ENCODE data around the gene OBSL1. TPM values are rescaled to one million over a fixed set of nuclear protein-coding genes. Genes with fewer than 3 reads are reported as not detected.

The OBSL1 gene
- total RNA-seq, 6 experiments from 2014 or later = 60.0 to 85.2 (median 65.8) TPM

DNA sequence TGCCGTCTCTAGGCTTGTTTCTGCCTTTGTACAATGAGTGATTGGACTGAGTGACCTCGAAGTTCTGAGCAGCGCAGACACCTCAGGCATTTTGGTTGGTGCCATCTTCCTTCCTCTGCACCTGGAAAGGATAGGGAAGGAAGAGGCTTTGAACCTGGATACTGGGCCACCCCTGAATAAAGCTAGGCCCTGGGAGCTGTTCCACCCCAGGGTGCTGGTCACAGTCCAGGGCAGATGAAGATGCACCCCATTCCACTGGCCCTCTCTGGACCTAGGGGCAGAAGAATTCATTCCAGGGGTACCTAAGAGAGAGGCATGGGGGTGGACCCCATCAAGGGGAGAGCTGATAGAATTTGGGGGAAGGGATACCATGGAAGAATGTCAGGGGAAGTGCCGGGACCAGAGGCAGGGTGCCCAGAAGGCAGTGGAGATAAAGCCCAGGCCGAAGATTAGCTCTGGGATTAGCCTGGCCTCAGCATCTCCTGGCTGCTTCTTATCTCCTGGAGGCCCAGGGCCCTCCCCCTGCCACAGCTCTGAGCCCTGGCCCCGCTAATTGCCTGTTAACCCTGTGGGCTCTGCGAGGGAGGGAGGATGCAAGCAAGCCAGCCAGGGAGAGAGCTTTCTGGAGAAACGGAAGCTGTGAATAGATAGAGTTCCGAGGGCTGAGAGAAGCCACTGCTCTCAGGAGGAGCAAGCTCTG lies 45.7 kb downstream of the OBSL1 start:
- Mint-ChIP-seq H3K36me3 (ENCODE audit: low read depth) (no peaks in the 10 kb centered on the region), H3K4me3 (no peak overlapping the region), H3K4me1 (ENCODE audit: low read depth) (peaks cover 20% of the 10 kb centered on the region), H3K27ac (no peak overlapping the region), H3K27me3 (ENCODE audit: insufficient read depth) (peaks cover 21% of the 10 kb centered on the region), H3K9me3 (no peaks in the 10 kb centered on the region)
- no peak for DNase-seq
- TF ChIP-seq, protein P1, sequence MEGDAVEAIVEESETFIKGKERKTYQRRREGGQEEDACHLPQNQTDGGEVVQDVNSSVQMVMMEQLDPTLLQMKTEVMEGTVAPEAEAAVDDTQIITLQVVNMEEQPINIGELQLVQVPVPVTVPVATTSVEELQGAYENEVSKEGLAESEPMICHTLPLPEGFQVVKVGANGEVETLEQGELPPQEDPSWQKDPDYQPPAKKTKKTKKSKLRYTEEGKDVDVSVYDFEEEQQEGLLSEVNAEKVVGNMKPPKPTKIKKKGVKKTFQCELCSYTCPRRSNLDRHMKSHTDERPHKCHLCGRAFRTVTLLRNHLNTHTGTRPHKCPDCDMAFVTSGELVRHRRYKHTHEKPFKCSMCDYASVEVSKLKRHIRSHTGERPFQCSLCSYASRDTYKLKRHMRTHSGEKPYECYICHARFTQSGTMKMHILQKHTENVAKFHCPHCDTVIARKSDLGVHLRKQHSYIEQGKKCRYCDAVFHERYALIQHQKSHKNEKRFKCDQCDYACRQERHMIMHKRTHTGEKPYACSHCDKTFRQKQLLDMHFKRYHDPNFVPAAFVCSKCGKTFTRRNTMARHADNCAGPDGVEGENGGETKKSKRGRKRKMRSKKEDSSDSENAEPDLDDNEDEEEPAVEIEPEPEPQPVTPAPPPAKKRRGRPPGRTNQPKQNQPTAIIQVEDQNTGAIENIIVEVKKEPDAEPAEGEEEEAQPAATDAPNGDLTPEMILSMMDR (IDR thresholded peaks at IDR 0.05) = no peak

DNA sequence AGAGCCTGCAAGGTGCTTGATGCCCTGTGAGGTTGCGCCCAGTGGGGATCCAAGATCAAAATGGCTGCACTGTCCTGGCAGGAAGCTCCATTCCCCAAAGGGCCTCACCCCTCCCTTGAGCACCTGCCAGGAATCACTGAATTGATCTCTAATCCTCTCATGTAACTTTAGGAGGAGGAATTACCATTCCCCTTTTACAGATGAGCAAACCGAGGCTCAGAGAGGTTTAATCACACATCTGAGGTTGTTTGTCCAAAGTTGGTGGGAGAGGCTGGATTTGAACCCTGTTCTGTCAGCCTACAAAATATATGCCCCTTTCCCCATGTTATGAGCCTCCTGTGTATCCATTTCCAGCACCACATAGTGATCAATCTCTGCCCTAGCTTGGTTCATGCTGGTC lies 46.5 kb downstream of the OBSL1 start:
- H3K4me3 Mint-ChIP-seq = no peak overlapping the region
- peaks cover 24% of the 10 kb centered on the region for H3K4me1 Mint-ChIP-seq (ENCODE audit: low read depth)
- no peaks in the 10 kb centered on the region for H3K9me3 Mint-ChIP-seq
- H3K36me3 Mint-ChIP-seq (ENCODE audit: low read depth) = no peaks in the 10 kb centered on the region
- H3K27me3 Mint-ChIP-seq (ENCODE audit: insufficient read depth) = peaks cover 19% of the 10 kb centered on the region
- H3K27ac Mint-ChIP-seq = no peak overlapping the region
- no peak for DNase-seq
- TF ChIP-seq, protein P1 (IDR thresholded peaks at IDR 0.05) = no peak

DNA sequence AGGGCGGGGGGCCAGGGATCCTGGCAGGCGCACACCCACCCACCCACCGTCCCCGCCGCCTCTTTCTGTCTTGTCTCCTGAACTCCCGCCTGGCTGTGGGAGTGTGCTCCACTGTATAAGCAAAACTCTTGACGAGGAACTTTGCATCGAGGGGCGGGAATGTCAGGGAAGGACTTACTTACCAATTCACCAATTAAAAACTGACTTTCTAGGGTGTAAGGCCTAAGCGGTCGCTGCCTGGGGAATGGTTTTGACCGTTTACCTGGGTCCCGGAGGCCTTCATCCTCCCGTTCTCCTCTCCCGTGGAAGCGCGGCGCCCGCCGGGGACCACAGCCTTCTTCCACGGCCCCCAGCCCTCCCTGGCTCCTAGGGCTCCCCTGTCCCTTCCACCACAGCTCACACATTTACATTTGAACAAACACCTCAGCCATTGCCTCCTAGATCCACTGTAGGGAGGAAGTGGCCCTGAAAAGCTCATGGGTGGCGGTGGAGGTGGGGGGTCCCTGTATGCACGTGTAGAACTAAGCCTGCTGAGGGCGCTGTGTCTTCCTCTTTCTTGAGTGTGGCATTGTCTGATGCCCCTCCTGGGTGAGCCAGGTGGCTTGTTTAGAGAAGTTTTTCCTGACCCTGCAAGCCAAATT lies 48.2 kb downstream of the OBSL1 start:
- no peaks in the 10 kb centered on the region for H3K36me3 Mint-ChIP-seq (ENCODE audit: low read depth)
- TF ChIP-seq, protein P1 (IDR thresholded peaks at IDR 0.05) = peak; percentile 45
- peaks cover 13% of the 10 kb centered on the region; the same call in 1 of the 2 replicates for H3K27me3 Mint-ChIP-seq (ENCODE audit: insufficient read depth)
- peaks cover 31% of the 10 kb centered on the region for H3K4me1 Mint-ChIP-seq (ENCODE audit: low read depth)
- peak overlapping the region; percentile 24; the same call in 1 of the 2 replicates for H3K27ac Mint-ChIP-seq
- H3K9me3 Mint-ChIP-seq = no peaks in the 10 kb centered on the region
- no peak overlapping the region for H3K4me3 Mint-ChIP-seq
- no peak for DNase-seq

DNA sequence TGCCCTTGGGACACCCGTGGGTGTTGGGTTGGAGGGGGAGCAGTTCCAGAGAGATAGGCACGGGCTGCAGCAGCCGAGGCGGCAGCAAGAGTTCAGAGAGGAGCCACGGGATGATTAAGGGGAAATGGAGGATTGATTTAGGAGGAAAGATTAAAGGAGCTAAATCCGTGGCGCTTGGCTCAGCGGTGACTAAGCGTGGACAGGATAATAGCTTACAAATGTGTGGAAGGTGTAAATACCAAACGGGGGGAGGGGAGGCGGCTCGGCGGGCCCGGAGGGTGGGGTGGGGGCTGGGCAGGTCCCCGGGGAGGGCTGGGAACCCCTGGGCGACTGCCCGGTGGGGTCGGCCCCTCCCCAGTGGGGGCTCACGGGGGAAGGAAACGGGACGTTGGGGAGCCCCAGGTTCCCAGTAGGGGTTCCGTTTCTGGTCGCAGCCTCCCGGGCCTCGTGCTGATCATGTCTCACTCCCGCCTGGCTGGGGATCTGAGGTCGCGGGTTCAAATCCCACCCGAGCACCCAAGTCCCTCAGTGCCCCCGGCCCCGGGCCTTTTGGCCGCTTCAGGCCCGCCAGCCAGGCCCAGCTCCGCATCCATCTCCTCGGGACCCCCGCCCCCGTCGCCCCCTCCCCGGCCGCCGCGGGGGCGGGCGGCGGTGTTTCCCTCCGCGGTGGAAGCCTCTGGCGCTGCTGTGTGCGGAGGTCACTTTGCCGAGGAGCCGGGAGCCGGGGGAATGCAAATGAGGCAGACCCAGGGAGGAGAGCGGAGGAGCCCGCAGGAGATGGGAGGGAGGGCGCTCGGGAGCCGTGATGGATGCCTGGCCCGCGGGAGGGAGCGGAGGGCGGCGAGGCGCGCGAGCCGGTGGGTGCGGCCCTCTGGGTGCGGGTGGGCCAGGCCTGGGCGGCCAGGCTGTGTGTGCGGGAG lies 49.0 kb downstream of the OBSL1 start:
- Mint-ChIP-seq H3K27ac (peak overlapping the region; percentile 91), H3K4me3 (peak overlapping the region; percentile 79), H3K4me1 (ENCODE audit: low read depth) (peaks cover 37% of the 10 kb centered on the region), H3K9me3 (no peaks in the 10 kb centered on the region), H3K36me3 (ENCODE audit: low read depth) (no peaks in the 10 kb centered on the region), H3K27me3 (ENCODE audit: insufficient read depth) (peaks cover 11% of the 10 kb centered on the region; the same call in 1 of the 2 replicates)
- DNase-seq = peak; percentile 84
- TF ChIP-seq, protein P1 (IDR thresholded peaks at IDR 0.05) = no peak

DNA sequence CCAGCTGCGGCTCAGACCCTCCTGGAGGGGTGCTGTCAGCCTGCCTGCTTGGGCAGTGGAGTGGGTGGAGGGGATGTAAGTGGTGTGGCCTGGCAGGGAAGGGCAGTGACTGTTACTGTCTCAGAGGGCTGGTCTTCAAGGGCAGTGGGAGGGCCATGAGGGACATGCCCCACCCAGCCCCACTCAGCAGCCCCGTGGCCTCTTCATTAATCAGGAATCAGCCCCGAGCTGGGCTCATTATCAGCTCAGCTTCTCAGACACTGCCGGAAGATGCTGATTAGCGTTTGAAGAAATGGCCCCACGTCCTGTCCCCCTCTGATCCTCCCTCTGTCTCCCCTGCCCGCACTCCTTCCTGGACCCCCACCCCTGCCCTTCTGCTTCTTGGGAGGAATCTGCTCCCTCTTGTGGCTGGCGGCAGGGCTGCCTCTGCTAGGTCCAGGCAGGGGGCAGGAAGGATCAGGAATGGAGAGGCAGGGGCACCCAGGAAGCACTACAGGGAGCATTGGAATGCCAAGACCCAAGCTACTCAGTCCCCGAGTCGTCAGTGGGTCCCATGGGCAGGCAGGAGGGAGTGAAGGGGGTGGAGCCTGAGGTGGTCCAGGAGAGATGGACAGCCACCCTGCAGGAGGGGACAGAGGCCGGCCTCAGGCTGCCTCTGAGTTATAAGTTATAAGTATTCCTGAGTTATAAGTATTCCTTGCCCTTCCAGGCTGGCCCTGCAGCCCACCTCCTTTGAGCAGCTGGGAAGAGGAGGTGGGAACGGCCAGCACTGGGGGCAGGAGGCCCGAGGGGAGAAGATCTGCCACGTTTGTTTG lies 50.1 kb downstream of the OBSL1 start:
- Mint-ChIP-seq H3K36me3 (ENCODE audit: low read depth) (no peaks in the 10 kb centered on the region), H3K27me3 (ENCODE audit: insufficient read depth) (peaks cover 7% of the 10 kb centered on the region; the same call in 1 of the 2 replicates), H3K27ac (peak overlapping the region; percentile 91), H3K4me3 (peak overlapping the region; percentile 79), H3K4me1 (ENCODE audit: low read depth) (peaks cover 37% of the 10 kb centered on the region), H3K9me3 (no peaks in the 10 kb centered on the region)
- DNase-seq = no peak
- TF ChIP-seq, protein P1 (IDR thresholded peaks at IDR 0.05) = peak; percentile 84
